Osteocyte (in vitro differentiated cells): ENCODE data around the gene FGD5. TPM values are rescaled to one million over a fixed set of nuclear protein-coding genes. Genes with fewer than 3 reads are reported as not detected.

Experiments used
- DNase-seq: peaks from one replicate; pipeline ENCODE4 v3.0.0; 2021; ENCODE audit warnings: mixed read lengths; ENCODE audit not compliant: unreplicated experiment; ENCODE audit errors: extremely low spot score
- H3K27ac Mint-ChIP-seq: one replicate; pipeline ENCODE4 v1.8.0; 2021; ENCODE audit warnings: mild to moderate bottlenecking, mixed read lengths; ENCODE audit not compliant: unreplicated experiment
- H3K27me3 Mint-ChIP-seq: one replicate; pipeline ENCODE4 v1.8.0; 2021; ENCODE audit warnings: mixed read lengths; ENCODE audit not compliant: unreplicated experiment
- H3K36me3 Mint-ChIP-seq: one replicate; pipeline ENCODE4 v1.8.0; 2021; ENCODE audit warnings: mixed read lengths; ENCODE audit not compliant: unreplicated experiment
- H3K4me1 Mint-ChIP-seq: one replicate; pipeline ENCODE4 v1.8.0; 2021; ENCODE audit warnings: mixed read lengths; ENCODE audit not compliant: unreplicated experiment
- H3K4me3 Mint-ChIP-seq: one replicate; pipeline ENCODE4 v1.8.0; 2021; ENCODE audit warnings: mild to moderate bottlenecking, moderate library complexity, mixed read lengths; ENCODE audit not compliant: unreplicated experiment
- H3K9me3 Mint-ChIP-seq: one replicate; pipeline ENCODE4 v1.8.0; 2021; ENCODE audit warnings: mixed read lengths; ENCODE audit not compliant: unreplicated experiment
- CTCF ChIP-seq: fragments of 200-600 bp; sonication (generic); IDR thresholded peaks from 2 replicates; pipeline ENCODE4 v1.5.0; 2021; ENCODE audit warnings: antibody characterized with exemption, mild to moderate bottlenecking, moderate library complexity
- total RNA-seq: library from RNA; stranded (reverse); gene quantifications from 2 replicates; pipeline ENCODE4 v1.2.1, GENCODE V29; 2021

Gene FGD5
- total RNA-seq, 1 donor from 2014 or later, result not detected

GRCh38 chr3:14907043-14907966, 88.5 kb downstream of the FGD5 start:
- no peak for DNase-seq
- Mint-ChIP-seq H3K36me3 (no peaks in the 10 kb centered on the region), H3K9me3 (peaks cover 8% of the 10 kb centered on the region), H3K4me3 (no peak overlapping the region), H3K27me3 (peaks cover 10% of the 10 kb centered on the region), H3K27ac (no peak overlapping the region), H3K4me1 (no peaks in the 10 kb centered on the region)
- TF ChIP-seq CTCF, result no peak

GRCh38 chr3:14909250-14909649, 90.5 kb downstream of the FGD5 start:
- Mint-ChIP-seq H3K4me1 (no peaks in the 10 kb centered on the region), H3K9me3 (peaks cover 8% of the 10 kb centered on the region), H3K27me3 (peaks cover 15% of the 10 kb centered on the region), H3K27ac (no peak overlapping the region), H3K36me3 (no peaks in the 10 kb centered on the region), H3K4me3 (no peak overlapping the region)
- no peak for DNase-seq
- TF ChIP-seq CTCF, result no peak

- Mint-ChIP-seq H3K4me3 (no peak overlapping the region), H3K27me3 (peaks cover 19% of the 10 kb centered on the region), H3K27ac (no peak overlapping the region), H3K4me1 (no peaks in the 10 kb centered on the region), H3K9me3 (no peaks in the 10 kb centered on the region), H3K36me3 (no peaks in the 10 kb centered on the region)
- TF ChIP-seq CTCF, result no peak
- DNase-seq, result no peak
These were observed 92.9 kb downstream of the FGD5 start for GRCh38 chr3:14911651-14912050.

- H3K4me3 Mint-ChIP-seq, result no peak overlapping the region
- DNase-seq, result no peak
- H3K4me1 Mint-ChIP-seq, result no peaks in the 10 kb centered on the region
- H3K36me3 Mint-ChIP-seq, result no peaks in the 10 kb centered on the region
- peaks cover 32% of the 10 kb centered on the region for H3K27me3 Mint-ChIP-seq
- no peak for TF ChIP-seq CTCF
- H3K27ac Mint-ChIP-seq, result no peak overlapping the region
- no peaks in the 10 kb centered on the region for H3K9me3 Mint-ChIP-seq
These were observed 94.5 kb downstream of the FGD5 start for GRCh38 chr3:14913071-14913925.
